SK-N-SH (cell line): ENCODE results near the gene SFT2D3. TPM values are rescaled to one million over a fixed set of nuclear protein-coding genes. Genes with fewer than 3 reads are reported as not detected.

ENCODE experiments used
- CTCF ChIA-PET: fragments of 300-600, 350-600 bp; formaldehyde crosslinking; extraction: SDS; loops from one replicate; lab custom pipeline; 2021; lab: Yijun Ruan, JAX
- POLR2A ChIA-PET: fragments of 350-600 bp; sonication (Branson Sonifier 250); formaldehyde crosslinking; extraction: SDS; loops from one replicate; lab custom pipeline; 2020; ENCODE audit warnings: antibody characterized with exemption, inconsistent platforms; lab: Yijun Ruan, JAX
- DNase-seq: peaks from one replicate; pipeline ENCODE4 v3.0.0; 2012
- H2AFZ ChIP-seq: fragments of 200-600 bp; sonication (generic); 2 replicates; pipeline ENCODE4 v1.8.1; 2016; ENCODE audit warnings: antibody characterized with exemption, mild to moderate bottlenecking, low read depth
- H3F3A ChIP-seq: fragments of 200-600 bp; sonication (generic); replicated peaks from 2 replicates; pipeline ENCODE3; 2016; ENCODE audit warnings: antibody characterized with exemption, mild to moderate bottlenecking; ENCODE audit not compliant: insufficient read depth
- H3K27ac ChIP-seq, 2 experiments: fragments of 200-500 bp in 1 of 2; fragments of 200-600 bp in 1 of 2; sonication (Bioruptor generic) in 1 of 2; sonication (generic), shearing (Covaris generic) in 1 of 2; 2 replicates each; pipeline versions ENCODE4 v1.5.1 to v1.6.1; 2014 to 2016; ENCODE audit warnings: low read depth in 2 of 2, inconsistent platforms in 1 of 2, low read length in 1 of 2, mild to moderate bottlenecking in 1 of 2, mixed read lengths in 1 of 2
- H3K27me3 ChIP-seq: fragments of 200-600 bp; sonication (generic), shearing (Covaris generic); 2 replicates; pipeline ENCODE4 v1.6.1; 2016; ENCODE audit warnings: mixed run types; ENCODE audit not compliant: insufficient read depth
- H3K36me3 ChIP-seq, 2 experiments: fragments of 200-500 bp in 1 of 2; fragments of 200-600 bp in 1 of 2; sonication (Bioruptor generic) in 1 of 2; sonication (generic) in 1 of 2; replicated peaks in 1 of 2; 2 replicates each; pipeline versions ENCODE3 to v1.5.1; 2014 to 2016; ENCODE audit warnings: low read length in 1 of 2, mild to moderate bottlenecking in 1 of 2; ENCODE audit not compliant: insufficient read depth in 2 of 2, control insufficient read depth in 1 of 2
- H3K4me1 ChIP-seq, 2 experiments: fragments of 200-500 bp in 1 of 2; fragments of 200-600 bp in 1 of 2; sonication (Bioruptor generic) in 1 of 2; sonication (generic), shearing (Covaris generic) in 1 of 2; 2 replicates each; pipeline versions ENCODE4 v1.5.1 to v1.6.1; 2014 to 2016; ENCODE audit warnings: low read depth in 1 of 2, low read length in 1 of 2, mixed run types in 1 of 2; ENCODE audit not compliant: insufficient read depth in 2 of 2, control insufficient read depth in 1 of 2
- H3K4me2 ChIP-seq: fragments of 200-600 bp; sonication (generic), shearing (Covaris generic); 2 replicates; pipeline ENCODE4 v1.6.1; 2017; ENCODE audit warnings: mixed run types
- H3K4me3 ChIP-seq, 2 experiments: fragments of 200-500 bp in 1 of 2; fragments of 200-600 bp in 1 of 2; sonication (Bioruptor generic) in 1 of 2; sonication (generic), shearing (Covaris generic) in 1 of 2; 2 replicates each; pipeline versions ENCODE4 v1.5.1 to v1.8.1; 2014 to 2016; ENCODE audit warnings: low read depth in 2 of 2, inconsistent platforms in 1 of 2, low read length in 1 of 2, mild to moderate bottlenecking in 1 of 2, mixed read lengths in 1 of 2, moderate library complexity in 1 of 2
- H3K79me2 ChIP-seq: fragments of 200-600 bp; sonication (generic); 2 replicates; pipeline ENCODE4 v1.8.1; 2017; ENCODE audit warnings: mild to moderate bottlenecking; ENCODE audit not compliant: insufficient read depth
- H3K9ac ChIP-seq: fragments of 200-600 bp; sonication (generic); 2 replicates; pipeline ENCODE4 v1.6.1; 2017; ENCODE audit warnings: mixed run types
- H3K9me2 ChIP-seq: fragments of 200-600 bp; sonication (generic); 2 replicates; pipeline ENCODE4 v1.6.1; 2017; ENCODE audit warnings: mixed run types
- H3K9me3 ChIP-seq: fragments of 200-600 bp; sonication (generic); 2 replicates; pipeline ENCODE4 v1.6.1; 2017; ENCODE audit warnings: mixed run types, mild to moderate bottlenecking, moderate library complexity
- H4K20me1 ChIP-seq: fragments of 200-600 bp; sonication (generic); 2 replicates; pipeline ENCODE4 v1.6.1; 2017; ENCODE audit warnings: mild to moderate bottlenecking, mixed run types; ENCODE audit not compliant: insufficient read depth
- EP300 ChIP-seq, 2 experiments: IDR thresholded peaks; 2 replicates each; pipeline versions ENCODE4 v1.4.0 to v1.6.1; 2012; ENCODE audit warnings: borderline replicate concordance in 1 of 2, low read depth in 1 of 2, low read length in 1 of 2
- MXI1 ChIP-seq: IDR thresholded peaks from 2 replicates; pipeline ENCODE4 v1.6.1; 2012; ENCODE audit warnings: mild to moderate bottlenecking, low read depth, low read length, improper control_type of control experiment
- POLR2AphosphoS5 ChIP-seq: IDR thresholded peaks from 2 replicates; pipeline ENCODE4 v1.6.1; 2012; ENCODE audit warnings: low read depth, low read length
- RCOR1 ChIP-seq: fragments of 150-350 bp; IDR thresholded peaks from 2 replicates; pipeline ENCODE4 v1.6.1; 2017; ENCODE audit warnings: antibody characterized with exemption, low read length
- RFX5 ChIP-seq: IDR thresholded peaks from 2 replicates; pipeline ENCODE4 v1.6.1; 2012; ENCODE audit warnings: mild to moderate bottlenecking, improper control_type of control experiment, low read length
- RXRA ChIP-seq: IDR thresholded peaks from 2 replicates; pipeline ENCODE4 v1.4.0; 2012; ENCODE audit warnings: low read depth, mild to moderate bottlenecking, borderline replicate concordance
- TEAD4 ChIP-seq: IDR thresholded peaks from 2 replicates; pipeline ENCODE4 v1.4.0; 2012; ENCODE audit warnings: mild to moderate bottlenecking, borderline replicate concordance; ENCODE audit not compliant: insufficient read depth
- USF2 ChIP-seq: fragments of 150-350 bp; IDR thresholded peaks from 2 replicates; pipeline ENCODE4 v1.6.1; 2017; ENCODE audit warnings: antibody characterized with exemption, low read length, low read depth, borderline replicate concordance
- YY1 ChIP-seq: IDR thresholded peaks from 2 replicates; pipeline ENCODE4 v1.4.0; 2012; ENCODE audit warnings: low read depth, mild to moderate bottlenecking
- WGBS: methylation state at CpG from one replicate; pipeline ENCODE4 v1.1.6; 2017; ENCODE audit warnings: low lambda C conversion rate; 5-methylcytosine and 5-hydroxymethylcytosine counted together
- polyA plus RNA-seq, 3 experiments: library from polyadenylated mRNA; depleted of rRNA; stranded (reverse); fragments of >200 nt; gene quantifications; 2 replicates each; pipeline ENCODE4 v1.2.3, GENCODE V29; 2012
- TF ChIP-seq, protein P1 (sequence below): IDR thresholded peaks from 2 replicates; pipeline ENCODE4; 2012

Gene SFT2D3
- polyA plus RNA-seq, 1 of the 3 experiments (the other 2 are of a cell fraction): 3.2 TPM

- no peaks in the 10 kb centered on the region for H4K20me1 ChIP-seq
- H3K9me3 ChIP-seq: no peaks in the 10 kb centered on the region
- DNase-seq: no peak
- peaks cover 31 to 44% of the 10 kb centered on the region in 2 experiments for H3K36me3 ChIP-seq
- H3K79me2 ChIP-seq: peaks cover 30% of the 10 kb centered on the region
- H3K4me2 ChIP-seq: peak overlapping the region; percentile 97
- WGBS: 69% methylated on average over 19 of the region's 19 CpGs
- H3K4me1 ChIP-seq: peaks cover 6 to 23% of the 10 kb centered on the region in 2 experiments; a peak in 3 of 4 replicates
- peak overlapping the region; percentile 60 to 81 for H3K4me3 ChIP-seq
- no peaks in the 10 kb centered on the region for H3K9me2 ChIP-seq
- H3K27me3 ChIP-seq: no peaks in the 10 kb centered on the region
- no peak for TF ChIP-seq RXRA
- TF ChIP-seq TEAD4: no peak
- TF ChIP-seq USF2: no peak
- TF ChIP-seq YY1: no peak
- TF ChIP-seq MXI1: no peak
- TF ChIP-seq, protein P1, sequence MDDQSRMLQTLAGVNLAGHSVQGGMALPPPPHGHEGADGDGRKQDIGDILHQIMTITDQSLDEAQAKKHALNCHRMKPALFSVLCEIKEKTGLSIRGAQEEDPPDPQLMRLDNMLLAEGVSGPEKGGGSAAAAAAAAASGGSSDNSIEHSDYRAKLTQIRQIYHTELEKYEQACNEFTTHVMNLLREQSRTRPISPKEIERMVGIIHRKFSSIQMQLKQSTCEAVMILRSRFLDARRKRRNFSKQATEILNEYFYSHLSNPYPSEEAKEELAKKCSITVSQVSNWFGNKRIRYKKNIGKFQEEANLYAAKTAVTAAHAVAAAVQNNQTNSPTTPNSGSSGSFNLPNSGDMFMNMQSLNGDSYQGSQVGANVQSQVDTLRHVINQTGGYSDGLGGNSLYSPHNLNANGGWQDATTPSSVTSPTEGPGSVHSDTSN: no peak
- no peak for TF ChIP-seq EP300 (IDR thresholded peaks at IDR 0.05; ENCODE audit: borderline replicate concordance in 1 of 2, low read depth in 1 of 2, low read length in 1 of 2)
- TF ChIP-seq, all 33 proteins: peak for 0
- H3K9ac ChIP-seq: peak overlapping the region; percentile 75; the same call in 1 of the 2 replicates
- peaks cover 26% of the 10 kb centered on the region for H3F3A ChIP-seq
- CTCF ChIA-PET: interaction anchor here (0.8 to 4.8 kb wide), 5 partner anchors 13 to 505 kb away, joined by 3 to 19 read pairs (median 3); no protein-coding TSS in a partner anchor
- H2AFZ ChIP-seq: peak overlapping the region; percentile 57; the same call in 1 of the 2 replicates
- H3K27ac ChIP-seq: peak overlapping the region; percentile 64 to 95
- POLR2A ChIA-PET: interaction anchor here (0.5 to 1.3 kb wide), 6 partner anchors 8 to 318 kb away, joined by 3 to 5 read pairs (median 3); no protein-coding TSS in a partner anchor
Observed at GRCh38 chr2:127702395-127703009, 1.2 kb downstream of the SFT2D3 start.

- CTCF ChIA-PET: interaction anchor here (1.2 to 4.8 kb wide), 4 partner anchors 9 to 112 kb away, joined by 4 to 19 read pairs (median 4); no protein-coding TSS in a partner anchor
- peaks cover 35 to 44% of the 10 kb centered on the region in 2 experiments for H3K36me3 ChIP-seq
Observed at GRCh38 chr2:127703282-127703681, 2.0 kb downstream of the SFT2D3 start.

More at GRCh38 chr2:127703282-127703681, 2.0 kb downstream of the SFT2D3 start:
- Histone ChIP-seq H3K9me2 (no peaks in the 10 kb centered on the region), H3K27me3 (no peaks in the 10 kb centered on the region), H3K27ac (no peak overlapping the region), H4K20me1 (no peaks in the 10 kb centered on the region), H3K79me2 (peaks cover 30% of the 10 kb centered on the region), H3K9ac (no peak overlapping the region), H3K4me3 (no peak overlapping the region), H3K4me1 (peaks cover 6 to 23% of the 10 kb centered on the region in 2 experiments; a peak in 3 of 4 replicates), H3K4me2 (peak overlapping the region; percentile 97), H3F3A (peaks cover 29% of the 10 kb centered on the region), H3K9me3 (no peaks in the 10 kb centered on the region), H2AFZ (no peak overlapping the region)
- WGBS: 94% methylated on average over 5 of the region's 5 CpGs
- no peak for DNase-seq
- POLR2A ChIA-PET: no interaction called here
- TF ChIP-seq EP300 (IDR thresholded peaks at IDR 0.05; ENCODE audit: borderline replicate concordance in 1 of 2, low read depth in 1 of 2, low read length in 1 of 2): no peak
- TF ChIP-seq, protein P1: no peak
- TF ChIP-seq RFX5: no peak
- 0 out of 2 replicates have a peak, but pooled peaks have one; percentile 22 for TF ChIP-seq POLR2AphosphoS5
- no peak for TF ChIP-seq RCOR1
- no peak for TF ChIP-seq USF2
